Astrocyte (in vitro differentiated cells and primary cell): Measurements from ENCODE around the gene VASN.

Source experiments
- CTCF ChIP-seq: IDR thresholded peaks from 2 replicates; pipeline ENCODE4 v1.5.1; 2011; ENCODE audit warnings: low read depth, mild to moderate bottlenecking, inconsistent platforms, low read length, moderate library complexity; ENCODE audit not compliant: insufficient read depth
- EZH2 ChIP-seq: IDR thresholded peaks from 2 replicates; pipeline ENCODE4 v1.6.1; 2012; ENCODE audit warnings: mild to moderate bottlenecking, low read length, inconsistent platforms; ENCODE audit not compliant: insufficient read depth

GRCh38 chr16:4408323-4408690 lies 36.7 kb downstream of the VASN start:
- TF ChIP-seq EZH2 (no peak), CTCF (no peak)
